GM19043 (cell line): Measurements from ENCODE around the gene LRRC8B.
"Not testable (repeated sequence)": the region's sequence is repeated elsewhere in the genome, so short reads cannot be mapped to it uniquely, and the experiment has no call there.

Experiments
- ATAC-seq: cut with Tn5 transposase; IDR thresholded peaks from one replicate; pipeline ENCODE4 v1.9.1; 2021; ENCODE audit warnings: low read depth; ENCODE audit not compliant: unreplicated experiment

The LRRC8B gene

GRCh38 chr1:89578946-89579684 lies 54.5 kb downstream of the LRRC8B start:
- no peak for ATAC-seq

- ATAC-seq = no peak
Measured at GRCh38 chr1:89580036-89580435, 55.4 kb downstream of the LRRC8B start.

DNA sequence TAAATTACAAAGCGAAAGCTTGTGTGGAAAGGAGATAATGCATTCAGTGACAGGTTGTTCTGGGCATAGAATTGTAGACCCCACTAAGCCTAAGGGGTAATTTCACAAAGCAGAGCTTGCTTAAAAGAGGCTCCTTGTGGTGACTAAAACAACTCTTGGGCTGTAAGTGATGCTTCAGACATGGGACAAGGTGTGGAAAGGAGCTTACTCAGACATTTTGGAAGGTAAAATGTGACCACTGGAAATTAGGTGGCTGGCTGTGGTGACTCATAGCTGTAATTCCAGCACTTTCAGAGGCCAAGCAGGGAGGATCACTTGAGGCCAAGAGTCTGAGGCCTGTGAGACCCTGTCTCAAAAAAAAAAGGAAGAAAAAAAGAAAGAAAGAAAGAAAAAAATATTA lies 57.2 kb downstream of the LRRC8B start:
- ATAC-seq = no peak

DNA sequence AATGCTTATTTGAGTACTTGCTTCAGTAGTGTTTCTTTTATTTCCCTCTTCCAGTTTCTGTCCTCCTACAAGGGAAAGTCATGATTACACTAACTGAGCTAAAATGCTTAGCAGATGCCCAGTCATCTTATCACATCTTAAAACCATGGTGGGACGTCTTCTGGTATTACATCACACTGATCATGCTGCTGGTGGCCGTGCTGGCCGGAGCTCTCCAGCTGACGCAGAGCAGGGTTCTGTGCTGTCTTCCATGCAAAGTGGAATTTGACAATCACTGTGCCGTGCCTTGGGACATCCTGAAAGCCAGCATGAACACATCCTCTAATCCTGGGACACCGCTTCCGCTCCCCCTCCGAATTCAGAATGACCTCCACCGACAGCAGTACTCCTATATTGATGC lies 57.9 kb downstream of the LRRC8B start:
- ATAC-seq = no peak

DNA sequence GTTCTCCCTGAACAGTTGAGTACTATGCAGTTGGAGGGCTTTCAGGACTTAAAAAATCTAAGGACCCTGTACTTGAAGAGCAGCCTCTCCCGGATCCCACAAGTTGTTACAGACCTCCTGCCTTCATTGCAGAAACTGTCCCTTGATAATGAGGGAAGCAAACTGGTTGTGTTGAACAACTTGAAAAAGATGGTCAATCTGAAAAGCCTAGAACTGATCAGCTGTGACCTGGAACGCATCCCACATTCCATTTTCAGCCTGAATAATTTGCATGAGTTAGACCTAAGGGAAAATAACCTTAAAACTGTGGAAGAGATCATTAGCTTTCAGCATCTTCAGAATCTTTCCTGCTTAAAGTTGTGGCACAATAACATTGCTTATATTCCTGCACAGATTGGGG lies 59.6 kb downstream of the LRRC8B start:
- ATAC-seq = no peak

DNA sequence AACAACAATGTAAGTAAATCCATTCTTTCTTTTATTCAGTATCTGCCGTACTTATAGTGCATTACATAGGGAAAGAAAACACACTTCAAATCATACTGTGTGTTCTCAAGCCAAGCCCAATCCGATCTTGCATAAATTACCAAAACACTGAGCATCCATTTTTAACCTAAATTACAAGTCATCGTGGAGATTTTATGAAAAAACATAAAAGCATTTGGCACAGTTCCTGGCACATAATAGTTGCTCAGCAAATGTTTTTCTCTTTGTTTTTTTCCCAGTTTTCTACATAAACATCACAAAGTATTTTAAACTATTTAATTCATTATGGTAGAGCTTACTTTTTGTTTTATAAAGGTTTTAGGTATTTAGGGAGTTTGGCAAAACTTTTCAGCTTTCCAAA lies 60.2 kb downstream of the LRRC8B start:
- no peak for ATAC-seq

DNA sequence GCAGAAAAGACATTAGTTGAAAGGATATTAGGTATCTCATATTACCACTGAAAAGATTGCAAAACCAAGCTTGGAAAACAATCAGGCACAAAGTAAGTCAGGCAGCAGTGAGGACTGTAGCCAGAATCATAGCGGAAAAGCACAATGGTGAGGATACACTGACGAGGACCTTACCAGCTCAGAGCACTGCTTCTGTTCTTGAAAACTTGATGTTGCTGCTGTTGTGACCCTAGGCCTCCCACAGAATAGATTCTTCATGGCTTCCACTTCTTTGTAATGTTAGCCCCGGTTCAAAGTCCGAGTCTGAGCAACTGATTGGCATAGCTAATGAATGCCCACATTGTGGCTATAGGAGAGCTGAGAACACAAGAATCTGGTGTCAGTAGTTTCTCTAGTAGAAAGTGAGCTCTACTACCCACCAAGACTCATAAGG lies 63.1 kb downstream of the LRRC8B start:
- ATAC-seq = no peak

GRCh38 chr1:89588480-89588879 lies 63.9 kb downstream of the LRRC8B start:
- no peak for ATAC-seq

- no peak for ATAC-seq
Measured at GRCh38 chr1:89589515-89589914, 64.9 kb downstream of the LRRC8B start.

DNA sequence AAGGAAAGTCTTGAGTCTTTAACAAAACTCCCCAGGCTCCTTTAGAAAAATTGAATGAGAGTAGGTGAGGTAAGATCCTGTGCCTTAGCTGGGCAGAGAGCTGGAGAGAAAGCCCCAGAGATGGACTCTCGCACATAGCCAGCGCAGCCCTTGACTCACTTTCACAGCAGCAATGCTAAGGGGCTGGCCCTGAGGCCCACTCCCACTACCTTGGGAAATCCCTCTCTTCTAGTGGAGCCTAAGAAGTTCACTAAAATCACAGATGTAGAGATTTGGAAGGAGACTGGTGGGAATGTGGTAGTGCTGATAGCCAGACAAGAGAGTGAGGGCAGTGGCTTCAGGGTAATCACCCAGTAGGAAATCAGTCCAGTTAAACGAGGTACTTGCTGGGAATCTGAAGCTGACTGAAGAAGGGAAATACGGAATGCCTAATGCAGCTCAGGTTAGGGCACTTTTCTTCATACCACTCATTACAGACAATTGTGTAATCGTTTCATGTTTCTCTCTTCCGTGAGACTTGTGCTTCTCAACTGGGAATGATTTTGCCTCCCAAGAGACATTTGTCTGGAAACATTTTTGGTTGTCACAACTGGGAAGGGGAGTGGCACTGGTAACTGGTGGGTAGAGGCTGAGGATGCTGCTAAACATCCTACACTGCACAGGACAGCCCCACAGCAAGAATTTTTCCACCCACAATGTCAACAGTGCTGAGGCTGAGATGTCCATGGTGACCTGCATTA lies 65.9 kb downstream of the LRRC8B start:
- no peak for ATAC-seq

DNA sequence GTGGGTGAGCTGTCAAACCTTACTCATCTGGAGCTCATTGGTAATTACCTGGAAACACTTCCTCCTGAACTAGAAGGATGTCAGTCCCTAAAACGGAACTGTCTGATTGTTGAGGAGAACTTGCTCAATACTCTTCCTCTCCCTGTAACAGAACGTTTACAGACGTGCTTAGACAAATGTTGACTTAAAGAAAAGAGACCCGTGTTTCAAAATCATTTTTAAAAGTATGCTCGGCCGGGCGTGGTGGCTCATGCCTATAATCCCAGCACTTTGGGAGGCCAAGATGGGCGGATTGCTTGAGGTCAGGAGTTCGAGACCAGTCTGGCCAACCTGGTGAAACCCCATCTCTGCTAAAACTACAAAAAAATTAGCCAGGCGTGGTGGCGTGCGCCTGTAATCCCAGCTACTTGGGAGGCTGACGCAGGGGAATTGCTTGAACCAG lies 68.3 kb downstream of the LRRC8B start:
- ATAC-seq = not testable (repeated sequence)

DNA sequence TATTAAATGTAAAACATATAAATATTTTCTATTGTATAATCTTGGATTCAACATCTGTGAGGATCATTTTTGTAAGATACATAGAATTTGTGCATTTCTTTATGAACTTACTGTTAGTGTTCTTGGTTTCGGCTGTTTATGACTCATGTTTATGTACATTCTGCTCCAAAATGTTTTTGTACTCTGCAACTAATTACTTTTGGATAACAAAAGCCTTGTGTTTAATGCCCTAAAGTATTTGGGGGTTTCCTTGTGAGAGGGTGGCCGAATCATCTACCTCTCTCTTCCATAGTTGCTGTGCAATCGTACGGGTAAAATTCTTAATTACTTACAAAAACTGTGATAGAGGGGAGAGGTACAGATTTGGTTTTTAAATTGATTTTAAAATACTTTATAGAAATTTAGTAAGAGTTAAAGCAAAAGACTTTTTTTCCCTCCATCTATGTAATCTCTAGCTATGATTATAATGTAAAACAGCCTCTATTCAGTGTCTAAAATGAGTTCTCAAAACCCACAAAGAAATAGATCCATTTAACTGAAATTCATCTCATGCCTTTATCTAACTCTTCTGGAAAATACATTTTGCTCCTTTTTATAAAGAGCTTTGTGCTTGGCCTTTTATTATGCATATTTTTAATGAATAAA lies 69.6 kb downstream of the LRRC8B start:
- no peak for ATAC-seq

DNA sequence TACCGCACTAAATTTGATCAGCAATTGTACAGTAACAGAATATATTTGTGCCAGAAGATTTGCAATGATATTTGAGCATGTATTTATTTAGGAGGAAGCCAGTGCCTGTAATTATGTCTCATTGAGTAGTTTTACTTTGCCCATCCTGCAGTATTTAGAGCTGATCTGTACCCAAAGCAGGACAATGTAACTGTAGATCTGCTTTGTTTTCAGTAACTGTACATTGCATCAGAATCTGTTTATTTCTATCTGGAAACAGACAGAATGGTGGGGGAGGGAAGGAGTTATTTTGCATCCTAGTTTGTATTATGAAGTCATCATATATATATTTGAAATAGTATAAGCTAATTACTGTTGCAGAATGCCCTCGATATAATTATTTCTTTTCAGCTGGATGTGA lies 72.1 kb downstream of the LRRC8B start:
- no peak for ATAC-seq

DNA sequence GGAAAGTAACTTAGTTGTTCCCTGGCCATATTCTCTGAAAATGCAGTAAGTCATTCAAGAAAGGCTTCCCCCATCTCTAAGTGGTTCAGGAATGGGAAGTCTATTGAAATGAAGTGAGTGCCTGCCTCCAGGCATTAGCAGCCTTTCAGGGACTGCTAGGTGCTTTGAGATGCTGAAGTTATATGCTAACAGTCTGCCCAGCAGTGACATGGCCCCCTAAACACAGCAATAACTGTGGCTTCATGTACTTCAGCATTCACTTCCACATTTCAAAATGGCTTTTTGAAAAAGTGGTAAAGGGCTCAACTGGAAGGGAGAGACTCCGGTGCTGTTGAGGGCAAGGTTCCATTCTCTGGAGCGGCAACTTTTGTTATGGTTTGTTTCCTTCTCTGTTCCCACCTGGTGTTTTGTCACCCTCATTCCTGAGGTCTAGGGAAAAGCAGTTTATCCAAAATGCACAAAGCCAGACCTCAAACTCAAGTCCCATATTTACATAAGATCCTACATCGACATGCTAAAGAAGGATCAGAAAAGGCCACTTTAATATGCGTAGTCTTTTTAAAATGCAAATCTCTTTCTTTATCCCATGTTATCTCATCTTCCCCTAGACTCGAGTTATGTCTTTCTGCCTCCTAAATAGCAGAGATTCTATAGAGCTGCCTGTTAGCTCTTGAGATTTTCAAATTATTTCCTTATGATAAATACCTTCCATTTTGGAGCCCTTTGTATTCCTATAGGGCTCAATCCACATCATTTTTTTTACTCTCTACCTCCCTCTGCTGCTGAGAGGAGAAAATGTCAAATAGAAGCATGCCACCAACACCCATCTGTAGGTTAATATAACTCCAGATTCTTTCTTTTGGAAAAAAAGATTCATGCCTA lies 74.1 kb downstream of the LRRC8B start:
- no peak for ATAC-seq

GRCh38 chr1:89599332-89599630 lies 74.7 kb downstream of the LRRC8B start:
- ATAC-seq = no peak

- ATAC-seq = no peak
Measured at GRCh38 chr1:89600451-89601224, 76.0 kb downstream of the LRRC8B start.

GRCh38 chr1:89602871-89603404 lies 78.3 kb downstream of the LRRC8B start:
- no peak for ATAC-seq

GRCh38 chr1:89603651-89604413 lies 79.2 kb downstream of the LRRC8B start:
- ATAC-seq = no peak

DNA sequence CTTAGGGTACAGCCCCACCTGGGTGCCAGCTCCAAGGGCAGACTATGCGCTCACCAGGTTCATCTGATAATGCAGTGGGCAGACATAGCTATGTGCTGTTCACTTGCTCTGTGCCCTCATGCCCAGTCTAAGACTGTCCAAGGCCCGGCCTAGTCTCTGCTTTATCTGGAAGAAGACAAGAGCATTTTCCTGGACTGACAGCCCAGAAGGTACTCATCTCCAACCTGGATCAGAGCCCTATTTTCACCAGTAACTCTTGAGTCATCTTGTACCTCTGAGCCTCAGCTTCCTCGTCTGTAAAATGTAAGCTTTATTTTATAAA lies 79.7 kb downstream of the LRRC8B start:
- ATAC-seq = no peak
